Peyer's patch (tissue), 4 donors: ENCODE data around the gene MMD.
"Not testable (repeated sequence)": the region's sequence is repeated elsewhere in the genome, so short reads cannot be mapped to it uniquely, and the experiment has no call there.

ENCODE experiments used
- CTCF ChIP-seq, 6 experiments: fragments of 450-650 bp in 4 of 6; fragments of 200-600 bp in 2 of 6; sonication (generic) in 1 of 6; IDR thresholded peaks; one replicate each; pipeline ENCODE4 v1.5.1; 2017 to 2019; ENCODE audit warnings: antibody characterized with exemption in 6 of 6, mild to moderate bottlenecking in 3 of 6, moderate library complexity in 1 of 6
- POLR2A ChIP-seq, 2 donors: fragments of 450-650 bp; IDR thresholded peaks; one replicate each; pipeline ENCODE4 v1.5.1; 2017; ENCODE audit warnings: antibody characterized with exemption in 2 of 2, mild to moderate bottlenecking in 2 of 2, moderate library complexity in 2 of 2

- not testable (repeated sequence) for TF ChIP-seq POLR2A, CTCF (IDR thresholded peaks at IDR 0.05)
Measured at GRCh38 chr17:55404197-55404596, 17.4 kb downstream of the MMD start.
